Astrocyte (in vitro differentiated cells and primary cell): ENCODE measurements around the gene CNTN2. TPM values are rescaled to one million over a fixed set of nuclear protein-coding genes. Genes with fewer than 3 reads are reported as not detected.
A peak's percentile ranks its signal among the peaks of the same experiment; 100 is the strongest.

ENCODE experiments used
- DNase-seq: peaks from one replicate; pipeline ENCODE4 v3.0.0-alpha.2; 2010; ENCODE audit warnings: low read depth
- FAIRE-seq: peaks from 2 replicates; lab custom pipeline; 2011; peaks lifted over from hg19 to GRCh38; lab: Jason Lieb, UNC
- H2AFZ ChIP-seq: 2 replicates; pipeline ENCODE4 v1.6.0; 2012; ENCODE audit warnings: low read depth, low read length, inconsistent platforms
- H3K27ac ChIP-seq: 2 replicates; pipeline ENCODE4 v1.5.1; 2011; ENCODE audit warnings: low read depth, low read length, inconsistent platforms
- H3K27me3 ChIP-seq: 2 replicates; pipeline ENCODE4 v1.6.0; 2011; ENCODE audit warnings: low read length, inconsistent platforms; ENCODE audit not compliant: insufficient read depth
- H3K36me3 ChIP-seq: 2 replicates; pipeline ENCODE4 v1.5.1; 2011; ENCODE audit warnings: low read length, inconsistent platforms; ENCODE audit not compliant: insufficient read depth
- H3K4me1 ChIP-seq: 2 replicates; pipeline ENCODE4 v1.5.1; 2011; ENCODE audit warnings: low read length, inconsistent platforms; ENCODE audit not compliant: insufficient read depth
- H3K4me2 ChIP-seq: 2 replicates; pipeline ENCODE4 v1.6.0; 2012; ENCODE audit warnings: low read length, inconsistent platforms
- H3K4me3 ChIP-seq: 2 replicates; pipeline ENCODE4 v1.5.1; 2011; ENCODE audit warnings: low read depth, mild to moderate bottlenecking, low read length, inconsistent platforms; ENCODE audit not compliant: insufficient read depth
- H3K79me2 ChIP-seq: 2 replicates; pipeline ENCODE4 v1.6.0; 2012; ENCODE audit warnings: mild to moderate bottlenecking, low read length, inconsistent platforms; ENCODE audit not compliant: insufficient read depth
- H3K9ac ChIP-seq: 2 replicates; pipeline ENCODE4 v1.6.0; 2012; ENCODE audit warnings: mild to moderate bottlenecking, low read length, inconsistent platforms
- H3K9me3 ChIP-seq: 2 replicates; pipeline ENCODE4 v1.5.1; 2012; ENCODE audit warnings: low read depth, mild to moderate bottlenecking, low read length, inconsistent platforms; ENCODE audit not compliant: insufficient read depth
- H4K20me1 ChIP-seq: 2 replicates; pipeline ENCODE4 v1.6.0; 2012; ENCODE audit warnings: low read length, inconsistent platforms; ENCODE audit not compliant: insufficient read depth
- H3K27ac Mint-ChIP-seq: one replicate; pipeline ENCODE4 v1.8.0; 2021; ENCODE audit warnings: mild to moderate bottlenecking, mixed read lengths; ENCODE audit not compliant: unreplicated experiment
- H3K27me3 Mint-ChIP-seq: one replicate; pipeline ENCODE4 v1.8.0; 2021; ENCODE audit warnings: low read depth, mixed read lengths; ENCODE audit not compliant: unreplicated experiment
- H3K36me3 Mint-ChIP-seq: one replicate; pipeline ENCODE4 v1.8.0; 2021; ENCODE audit warnings: low read depth, mixed read lengths; ENCODE audit not compliant: unreplicated experiment
- H3K4me1 Mint-ChIP-seq: one replicate; pipeline ENCODE4 v1.8.0; 2021; ENCODE audit warnings: low read depth, mixed read lengths; ENCODE audit not compliant: unreplicated experiment
- H3K4me3 Mint-ChIP-seq: one replicate; pipeline ENCODE4 v1.8.0; 2021; ENCODE audit warnings: mild to moderate bottlenecking, moderate library complexity, mixed read lengths; ENCODE audit not compliant: unreplicated experiment
- H3K9me3 Mint-ChIP-seq: one replicate; pipeline ENCODE4 v1.8.0; 2021; ENCODE audit warnings: mild to moderate bottlenecking, mixed read lengths; ENCODE audit not compliant: unreplicated experiment
- CTCF ChIP-seq: IDR thresholded peaks from 2 replicates; pipeline ENCODE4 v1.5.1; 2011; ENCODE audit warnings: low read depth, mild to moderate bottlenecking, inconsistent platforms, low read length, moderate library complexity; ENCODE audit not compliant: insufficient read depth
- EZH2 ChIP-seq: IDR thresholded peaks from 2 replicates; pipeline ENCODE4 v1.6.1; 2012; ENCODE audit warnings: mild to moderate bottlenecking, low read length, inconsistent platforms; ENCODE audit not compliant: insufficient read depth
- total RNA-seq: library from RNA; stranded (reverse); gene quantifications from 2 replicates; pipeline ENCODE4 v1.2.1, GENCODE V29; 2021

The CNTN2 gene
- total RNA-seq, 1 donor from 2014 or later = 0.23 TPM

DNA sequence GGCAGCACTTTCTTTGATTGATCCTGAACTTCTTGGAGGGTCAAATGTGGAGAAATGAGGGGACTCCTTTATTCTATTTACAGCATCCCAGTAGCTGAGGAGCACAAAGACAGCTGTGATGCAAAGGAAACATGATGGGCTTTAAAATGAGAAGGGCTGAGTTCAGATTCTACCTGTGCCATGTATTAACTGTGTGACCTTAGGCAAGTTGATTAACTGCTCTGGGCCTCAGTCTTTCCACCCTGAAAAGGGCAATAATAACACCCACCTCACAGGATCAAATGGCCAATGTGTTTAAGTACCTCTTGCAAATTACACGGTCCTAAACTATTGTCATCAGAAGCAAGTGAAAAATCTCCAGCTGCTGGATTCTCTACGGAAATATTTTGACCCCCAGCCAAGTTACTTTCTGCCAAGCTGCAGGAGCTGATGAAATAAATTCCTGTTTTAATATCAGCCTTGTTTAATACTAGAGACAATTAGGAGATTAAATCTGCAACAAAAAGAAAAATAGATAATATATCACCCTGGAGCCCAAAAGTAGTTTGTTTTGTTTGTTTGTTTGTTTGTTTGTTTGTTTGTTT, 25.5 kb downstream of the CNTN2 start:
- no peak overlapping the region for H3K4me3 ChIP-seq
- H3K27me3 Mint-ChIP-seq = peaks cover 34% of the 10 kb centered on the region
- peak; percentile 12 for DNase-seq
- H3K36me3 Mint-ChIP-seq = no peaks in the 10 kb centered on the region
- H3K4me1 ChIP-seq = no peaks in the 10 kb centered on the region
- no peak overlapping the region for H3K9ac ChIP-seq
- no peaks in the 10 kb centered on the region for H4K20me1 ChIP-seq
- no peaks in the 10 kb centered on the region for H3K9me3 Mint-ChIP-seq
- no peak overlapping the region for H3K4me3 Mint-ChIP-seq
- H3K27ac Mint-ChIP-seq = no peak overlapping the region
- H2AFZ ChIP-seq = no peak overlapping the region
- H3K27me3 ChIP-seq = no peaks in the 10 kb centered on the region
- no peak for FAIRE-seq
- H3K4me1 Mint-ChIP-seq = no peaks in the 10 kb centered on the region
- TF ChIP-seq EZH2 (no peak), CTCF (no peak)
- no peaks in the 10 kb centered on the region for H3K9me3 ChIP-seq
- no peaks in the 10 kb centered on the region for H3K79me2 ChIP-seq
- no peak overlapping the region for H3K4me2 ChIP-seq
- no peaks in the 10 kb centered on the region for H3K36me3 ChIP-seq
- no peak overlapping the region for H3K27ac ChIP-seq

DNA sequence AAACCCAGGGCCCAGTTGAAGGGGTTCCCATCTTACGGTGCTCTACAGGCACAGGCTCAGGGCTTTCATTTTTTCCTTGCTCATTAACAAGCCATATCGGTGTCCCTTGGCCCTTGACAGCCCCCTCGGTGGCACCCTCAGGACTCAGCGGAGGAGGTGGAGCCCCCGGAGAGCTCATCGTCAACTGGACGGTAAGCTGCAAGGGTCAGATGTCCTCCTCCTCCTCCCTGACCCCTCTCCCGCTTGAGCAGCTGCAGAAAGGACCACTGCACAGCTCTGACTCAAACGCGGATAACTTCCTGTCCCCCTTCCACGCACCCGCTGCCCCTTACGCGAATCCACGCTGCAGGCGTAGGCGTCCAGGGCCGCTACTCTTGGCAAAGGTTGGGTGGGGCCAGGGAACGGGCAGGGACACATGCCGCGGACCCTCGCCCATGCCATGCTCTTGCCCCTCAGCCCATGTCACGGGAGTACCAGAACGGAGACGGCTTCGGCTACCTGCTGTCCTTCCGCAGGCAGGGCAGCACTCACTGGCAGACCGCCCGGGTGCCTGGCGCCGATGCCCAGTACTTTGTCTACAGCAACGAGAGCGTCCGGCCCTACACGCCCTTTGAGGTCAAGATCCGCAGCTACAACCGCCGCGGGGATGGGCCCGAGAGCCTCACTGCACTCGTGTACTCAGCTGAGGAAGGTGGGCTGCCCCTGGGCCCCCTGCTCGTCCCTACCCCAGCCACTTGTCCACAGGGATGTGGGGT, 26.5 kb downstream of the CNTN2 start:
- H3K4me1 ChIP-seq = no peaks in the 10 kb centered on the region
- no peaks in the 10 kb centered on the region for H3K79me2 ChIP-seq
- H3K4me3 ChIP-seq = no peak overlapping the region
- no peaks in the 10 kb centered on the region for H3K9me3 Mint-ChIP-seq
- H3K27me3 Mint-ChIP-seq = peaks cover 26% of the 10 kb centered on the region
- H3K4me2 ChIP-seq = no peak overlapping the region
- H3K36me3 ChIP-seq = no peaks in the 10 kb centered on the region
- H3K4me1 Mint-ChIP-seq = peaks cover 1% of the 10 kb centered on the region
- no peaks in the 10 kb centered on the region for H4K20me1 ChIP-seq
- DNase-seq (no peak), FAIRE-seq (no peak)
- H3K4me3 Mint-ChIP-seq = no peak overlapping the region
- H2AFZ ChIP-seq = no peak overlapping the region
- no peaks in the 10 kb centered on the region for H3K36me3 Mint-ChIP-seq
- H3K9ac ChIP-seq = no peak overlapping the region
- no peak overlapping the region for H3K27ac Mint-ChIP-seq
- no peaks in the 10 kb centered on the region for H3K27me3 ChIP-seq
- TF ChIP-seq EZH2 (no peak), CTCF (no peak)
- H3K9me3 ChIP-seq = no peaks in the 10 kb centered on the region
- no peak overlapping the region for H3K27ac ChIP-seq

- Histone ChIP-seq H3K4me3 (no peak overlapping the region), H3K9ac (no peak overlapping the region), H3K4me2 (no peak overlapping the region), H3K79me2 (no peaks in the 10 kb centered on the region), H3K4me1 (no peaks in the 10 kb centered on the region), H3K9me3 (no peaks in the 10 kb centered on the region), H3K36me3 (no peaks in the 10 kb centered on the region), H3K27me3 (no peaks in the 10 kb centered on the region), H4K20me1 (no peaks in the 10 kb centered on the region), H3K27ac (no peak overlapping the region), H2AFZ (no peak overlapping the region)
- H3K4me1 Mint-ChIP-seq = peaks cover 7% of the 10 kb centered on the region
- H3K4me3 Mint-ChIP-seq = no peak overlapping the region
- peaks cover 17% of the 10 kb centered on the region for H3K27me3 Mint-ChIP-seq
- no peak overlapping the region for H3K27ac Mint-ChIP-seq
- no peak for TF ChIP-seq EZH2
- TF ChIP-seq CTCF = no peak
- H3K36me3 Mint-ChIP-seq = no peaks in the 10 kb centered on the region
- DNase-seq = no peak
- FAIRE-seq = no peak
- H3K9me3 Mint-ChIP-seq = no peaks in the 10 kb centered on the region
Observed at GRCh38 chr1:205071028-205071409, 28.0 kb downstream of the CNTN2 start.
